MM.1S (cell line): ENCODE results near the gene YWHAG.
"Not testable (repeated sequence)": the region's sequence is repeated elsewhere in the genome, so short reads cannot be mapped to it uniquely, and the experiment has no call there.

Experiments
- CTCF ChIP-seq: fragments of 300-600 bp; sonication (generic); IDR thresholded peaks from 2 replicates; pipeline ENCODE4 v1.5.1; 2016; ENCODE audit warnings: antibody characterized with exemption, low read length, mixed read lengths
- EZH2 ChIP-seq: fragments of 300-600 bp; sonication (generic); optimal IDR thresholded peaks from 2 replicates; pipeline ENCODE3; 2017; ENCODE audit warnings: low read depth, mild to moderate bottlenecking, antibody characterized with exemption, low read length, mixed read lengths
- EZH2phosphoT487 ChIP-seq: fragments of 300-600 bp; sonication (generic); IDR thresholded peaks from 2 replicates; pipeline ENCODE4 v1.6.1; 2018; ENCODE audit warnings: antibody characterized with exemption, low read length

- not testable (repeated sequence) for TF ChIP-seq CTCF, EZH2, EZH2phosphoT487
These were observed 36.8 kb upstream of the YWHAG start for GRCh38 chr7:76395605-76395964.
